ENCODE data around the gene CD63.

Gene CD63

GRCh38 chr12:55698241-55698955 lies 30.4 kb downstream of the CD63 start:
- Histone ChIP-seq H3K9me2 (ENCODE audit: low read depth, low read length) (no peaks in the 10 kb centered on the region), H3K27me3 (ENCODE audit: insufficient read depth, low read length) (peaks cover 8% of the 10 kb centered on the region; the same call in 1 of the 2 replicates), H3K4me2 (ENCODE audit: low read length) (no peak overlapping the region), H3K9ac (ENCODE audit: low read length) (no peak overlapping the region), H3K4me3 (ENCODE audit: low read depth, low read length, poor library complexity, severe bottlenecking) (no peak overlapping the region), H3K27ac (ENCODE audit: low read depth, low read length, poor library complexity, severe bottlenecking) (no peak overlapping the region), H4K20me1 (ENCODE audit: insufficient read depth, low read length) (no peaks in the 10 kb centered on the region), H3K9me3 (ENCODE audit: low read length) (no peaks in the 10 kb centered on the region), H2AFZ (ENCODE audit: low read length) (no peak overlapping the region), H3K4me1 (ENCODE audit: insufficient read depth, low read length, severe bottlenecking) (no peaks in the 10 kb centered on the region), H3K36me3 (ENCODE audit: insufficient read depth, low read length) (no peaks in the 10 kb centered on the region), H3K79me2 (ENCODE audit: insufficient read depth, low read length) (no peaks in the 10 kb centered on the region), H3F3A (ENCODE audit: insufficient read depth, low read length) (no peaks in the 10 kb centered on the region)
- TF ChIP-seq, protein P1, sequence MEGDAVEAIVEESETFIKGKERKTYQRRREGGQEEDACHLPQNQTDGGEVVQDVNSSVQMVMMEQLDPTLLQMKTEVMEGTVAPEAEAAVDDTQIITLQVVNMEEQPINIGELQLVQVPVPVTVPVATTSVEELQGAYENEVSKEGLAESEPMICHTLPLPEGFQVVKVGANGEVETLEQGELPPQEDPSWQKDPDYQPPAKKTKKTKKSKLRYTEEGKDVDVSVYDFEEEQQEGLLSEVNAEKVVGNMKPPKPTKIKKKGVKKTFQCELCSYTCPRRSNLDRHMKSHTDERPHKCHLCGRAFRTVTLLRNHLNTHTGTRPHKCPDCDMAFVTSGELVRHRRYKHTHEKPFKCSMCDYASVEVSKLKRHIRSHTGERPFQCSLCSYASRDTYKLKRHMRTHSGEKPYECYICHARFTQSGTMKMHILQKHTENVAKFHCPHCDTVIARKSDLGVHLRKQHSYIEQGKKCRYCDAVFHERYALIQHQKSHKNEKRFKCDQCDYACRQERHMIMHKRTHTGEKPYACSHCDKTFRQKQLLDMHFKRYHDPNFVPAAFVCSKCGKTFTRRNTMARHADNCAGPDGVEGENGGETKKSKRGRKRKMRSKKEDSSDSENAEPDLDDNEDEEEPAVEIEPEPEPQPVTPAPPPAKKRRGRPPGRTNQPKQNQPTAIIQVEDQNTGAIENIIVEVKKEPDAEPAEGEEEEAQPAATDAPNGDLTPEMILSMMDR (IDR thresholded peaks at IDR 0.05; ENCODE audit: low read length): no peak
- no peak for TF ChIP-seq EZH2 (IDR thresholded peaks at IDR 0.05; ENCODE audit: borderline replicate concordance, low read length)

GRCh38 chr12:55697686-55698085 lies 31.1 kb downstream of the CD63 start:
- Histone ChIP-seq H3K9ac (ENCODE audit: low read length) (no peak overlapping the region), H3K9me3 (ENCODE audit: low read length) (no peaks in the 10 kb centered on the region), H3K9me2 (ENCODE audit: low read depth, low read length) (no peaks in the 10 kb centered on the region), H3F3A (ENCODE audit: insufficient read depth, low read length) (no peaks in the 10 kb centered on the region), H3K27ac (ENCODE audit: low read depth, low read length, poor library complexity, severe bottlenecking) (no peak overlapping the region), H2AFZ (ENCODE audit: low read length) (no peak overlapping the region), H3K4me2 (ENCODE audit: low read length) (no peak overlapping the region), H4K20me1 (ENCODE audit: insufficient read depth, low read length) (no peaks in the 10 kb centered on the region), H3K36me3 (ENCODE audit: insufficient read depth, low read length) (no peaks in the 10 kb centered on the region), H3K4me3 (ENCODE audit: low read depth, low read length, poor library complexity, severe bottlenecking) (no peak overlapping the region), H3K4me1 (ENCODE audit: insufficient read depth, low read length, severe bottlenecking) (no peaks in the 10 kb centered on the region), H3K27me3 (ENCODE audit: insufficient read depth, low read length) (peaks cover 4% of the 10 kb centered on the region; the same call in 1 of the 2 replicates), H3K79me2 (ENCODE audit: insufficient read depth, low read length) (no peaks in the 10 kb centered on the region)
- TF ChIP-seq, protein P1 (IDR thresholded peaks at IDR 0.05; ENCODE audit: low read length): no peak
- no peak for TF ChIP-seq EZH2 (IDR thresholded peaks at IDR 0.05; ENCODE audit: borderline replicate concordance, low read length)

- Histone ChIP-seq H3K27me3 (ENCODE audit: insufficient read depth, low read length) (peaks cover 4% of the 10 kb centered on the region; the same call in 1 of the 2 replicates), H3K4me3 (ENCODE audit: low read depth, low read length, poor library complexity, severe bottlenecking) (no peak overlapping the region), H3K4me1 (ENCODE audit: insufficient read depth, low read length, severe bottlenecking) (no peaks in the 10 kb centered on the region), H3F3A (ENCODE audit: insufficient read depth, low read length) (no peaks in the 10 kb centered on the region), H3K27ac (ENCODE audit: low read depth, low read length, poor library complexity, severe bottlenecking) (no peak overlapping the region), H3K36me3 (ENCODE audit: insufficient read depth, low read length) (no peaks in the 10 kb centered on the region), H4K20me1 (ENCODE audit: insufficient read depth, low read length) (no peaks in the 10 kb centered on the region), H2AFZ (ENCODE audit: low read length) (no peak overlapping the region), H3K9me3 (ENCODE audit: low read length) (no peaks in the 10 kb centered on the region), H3K79me2 (ENCODE audit: insufficient read depth, low read length) (no peaks in the 10 kb centered on the region), H3K9me2 (ENCODE audit: low read depth, low read length) (no peaks in the 10 kb centered on the region), H3K9ac (ENCODE audit: low read length) (no peak overlapping the region), H3K4me2 (ENCODE audit: low read length) (no peak overlapping the region)
- TF ChIP-seq EZH2 (IDR thresholded peaks at IDR 0.05; ENCODE audit: borderline replicate concordance, low read length): no peak
- TF ChIP-seq, protein P1 (IDR thresholded peaks at IDR 0.05; ENCODE audit: low read length): no peak
Observed at GRCh38 chr12:55696796-55697462, 31.9 kb downstream of the CD63 start.
